Panc1 (cell line): ENCODE data around the gene CACNA1C.

Experiments used
- CTCF ChIP-seq: fragments of 450-650 bp; IDR thresholded peaks from 2 replicates; pipeline ENCODE4 v1.5.1; 2017; ENCODE audit warnings: mild to moderate bottlenecking
- POLR2AphosphoS5 ChIP-seq: IDR thresholded peaks from 2 replicates; pipeline ENCODE4 v1.6.1; 2012; ENCODE audit warnings: mild to moderate bottlenecking, low read depth, low read length, moderate library complexity
- SIN3A ChIP-seq: IDR thresholded peaks from 2 replicates; pipeline ENCODE4 v1.6.1; 2012; ENCODE audit warnings: low read depth, mild to moderate bottlenecking, low read length, moderate library complexity, borderline replicate concordance; ENCODE audit not compliant: insufficient read depth
- TCF7L2 ChIP-seq: IDR thresholded peaks from 2 replicates; pipeline ENCODE4 v1.6.1; 2011; ENCODE audit warnings: mild to moderate bottlenecking, low read depth, low read length, inconsistent platforms
- TF ChIP-seq, protein P1 (sequence below), 2 experiments: IDR thresholded peaks; 2 replicates each; pipeline ENCODE4 v1.6.1; 2011 to 2012; ENCODE audit warnings: low read depth in 2 of 2, control low read depth in 1 of 2, low read length in 1 of 2, mild to moderate bottlenecking in 1 of 2, moderate library complexity in 1 of 2; ENCODE audit not compliant: insufficient read depth in 1 of 2

GRCh38 chr12:2283916-2284315 is 231.1 kb downstream of the CACNA1C start:
- no peak for TF ChIP-seq POLR2AphosphoS5
- no peak for TF ChIP-seq CTCF
- TF ChIP-seq, protein P1, sequence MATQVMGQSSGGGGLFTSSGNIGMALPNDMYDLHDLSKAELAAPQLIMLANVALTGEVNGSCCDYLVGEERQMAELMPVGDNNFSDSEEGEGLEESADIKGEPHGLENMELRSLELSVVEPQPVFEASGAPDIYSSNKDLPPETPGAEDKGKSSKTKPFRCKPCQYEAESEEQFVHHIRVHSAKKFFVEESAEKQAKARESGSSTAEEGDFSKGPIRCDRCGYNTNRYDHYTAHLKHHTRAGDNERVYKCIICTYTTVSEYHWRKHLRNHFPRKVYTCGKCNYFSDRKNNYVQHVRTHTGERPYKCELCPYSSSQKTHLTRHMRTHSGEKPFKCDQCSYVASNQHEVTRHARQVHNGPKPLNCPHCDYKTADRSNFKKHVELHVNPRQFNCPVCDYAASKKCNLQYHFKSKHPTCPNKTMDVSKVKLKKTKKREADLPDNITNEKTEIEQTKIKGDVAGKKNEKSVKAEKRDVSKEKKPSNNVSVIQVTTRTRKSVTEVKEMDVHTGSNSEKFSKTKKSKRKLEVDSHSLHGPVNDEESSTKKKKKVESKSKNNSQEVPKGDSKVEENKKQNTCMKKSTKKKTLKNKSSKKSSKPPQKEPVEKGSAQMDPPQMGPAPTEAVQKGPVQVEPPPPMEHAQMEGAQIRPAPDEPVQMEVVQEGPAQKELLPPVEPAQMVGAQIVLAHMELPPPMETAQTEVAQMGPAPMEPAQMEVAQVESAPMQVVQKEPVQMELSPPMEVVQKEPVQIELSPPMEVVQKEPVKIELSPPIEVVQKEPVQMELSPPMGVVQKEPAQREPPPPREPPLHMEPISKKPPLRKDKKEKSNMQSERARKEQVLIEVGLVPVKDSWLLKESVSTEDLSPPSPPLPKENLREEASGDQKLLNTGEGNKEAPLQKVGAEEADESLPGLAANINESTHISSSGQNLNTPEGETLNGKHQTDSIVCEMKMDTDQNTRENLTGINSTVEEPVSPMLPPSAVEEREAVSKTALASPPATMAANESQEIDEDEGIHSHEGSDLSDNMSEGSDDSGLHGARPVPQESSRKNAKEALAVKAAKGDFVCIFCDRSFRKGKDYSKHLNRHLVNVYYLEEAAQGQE (IDR thresholded peaks at IDR 0.05; ENCODE audit: insufficient read depth in 1 of 2, low read depth in 2 of 2, low read length in 1 of 2), result no peak
- no peak for TF ChIP-seq TCF7L2
- no peak for TF ChIP-seq SIN3A
